ENCODE data around the gene GABBR2.
A peak's percentile ranks its signal among the peaks of the same experiment; 100 is the strongest.

GABBR2 gene

DNA sequence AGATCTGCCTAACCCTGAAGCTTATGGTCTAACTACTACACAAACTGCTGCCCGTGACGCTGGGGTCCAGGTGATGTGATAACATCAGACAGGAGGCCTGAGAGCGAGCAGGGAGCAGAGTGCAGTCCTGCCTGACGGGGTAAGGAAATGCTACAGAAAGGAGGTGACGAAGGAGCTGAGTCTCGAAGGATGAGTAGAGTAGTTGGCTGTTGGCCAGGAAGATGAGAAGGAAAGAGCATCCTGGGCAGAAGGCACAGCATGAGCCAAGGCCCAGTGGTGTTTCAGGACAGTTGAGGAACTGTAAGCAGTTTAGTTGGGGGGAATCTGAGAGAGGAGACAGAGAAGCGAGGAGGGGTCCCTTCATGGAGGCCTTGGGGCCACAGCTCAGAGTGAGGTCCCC lies 317.3 kb downstream of the GABBR2 start:
- H3K36me3 Mint-ChIP-seq (ENCODE audit: low read depth): no peaks in the 10 kb centered on the region
- peaks cover 11% of the 10 kb centered on the region for H3K4me1 Mint-ChIP-seq (ENCODE audit: low read depth)
- H3K9me3 Mint-ChIP-seq: no peaks in the 10 kb centered on the region
- DNase-seq: no peak
- H3K27me3 Mint-ChIP-seq: peaks cover 7% of the 10 kb centered on the region
- peak overlapping the region; percentile 15 for H3K27ac Mint-ChIP-seq
- no peak overlapping the region for H3K4me3 Mint-ChIP-seq

- Mint-ChIP-seq H3K9me3 (no peaks in the 10 kb centered on the region), H3K27me3 (no peaks in the 10 kb centered on the region), H3K36me3 (ENCODE audit: low read depth) (no peaks in the 10 kb centered on the region), H3K4me1 (ENCODE audit: low read depth) (no peaks in the 10 kb centered on the region), H3K27ac (no peak overlapping the region), H3K4me3 (no peak overlapping the region)
- no peak for DNase-seq
Measured at GRCh38 chr9:98385751-98386150, 323.0 kb downstream of the GABBR2 start.

DNA sequence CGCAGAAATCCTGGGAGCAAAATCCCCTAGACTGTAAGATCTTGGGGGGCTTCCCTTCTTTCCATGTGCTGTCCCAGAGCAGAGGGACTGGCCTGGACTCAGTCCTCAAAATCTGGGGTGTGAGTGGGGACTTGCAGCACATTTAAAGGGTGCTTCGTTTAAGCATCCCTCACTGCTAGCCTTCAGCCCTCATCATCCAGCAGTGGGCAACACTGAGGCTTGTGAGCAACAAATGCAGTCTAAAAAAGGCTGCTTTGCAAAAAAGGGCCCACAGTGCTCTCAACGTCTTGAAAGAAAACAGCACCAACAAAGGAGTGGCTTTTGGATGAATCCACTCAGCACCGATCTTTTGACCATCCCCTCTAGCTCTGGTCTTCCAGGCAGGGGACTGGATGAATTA lies 325.0 kb downstream of the GABBR2 start:
- Mint-ChIP-seq H3K4me1 (ENCODE audit: low read depth) (no peaks in the 10 kb centered on the region), H3K4me3 (no peak overlapping the region), H3K27me3 (no peaks in the 10 kb centered on the region), H3K27ac (no peak overlapping the region), H3K36me3 (ENCODE audit: low read depth) (no peaks in the 10 kb centered on the region), H3K9me3 (no peaks in the 10 kb centered on the region)
- no peak for DNase-seq

DNA sequence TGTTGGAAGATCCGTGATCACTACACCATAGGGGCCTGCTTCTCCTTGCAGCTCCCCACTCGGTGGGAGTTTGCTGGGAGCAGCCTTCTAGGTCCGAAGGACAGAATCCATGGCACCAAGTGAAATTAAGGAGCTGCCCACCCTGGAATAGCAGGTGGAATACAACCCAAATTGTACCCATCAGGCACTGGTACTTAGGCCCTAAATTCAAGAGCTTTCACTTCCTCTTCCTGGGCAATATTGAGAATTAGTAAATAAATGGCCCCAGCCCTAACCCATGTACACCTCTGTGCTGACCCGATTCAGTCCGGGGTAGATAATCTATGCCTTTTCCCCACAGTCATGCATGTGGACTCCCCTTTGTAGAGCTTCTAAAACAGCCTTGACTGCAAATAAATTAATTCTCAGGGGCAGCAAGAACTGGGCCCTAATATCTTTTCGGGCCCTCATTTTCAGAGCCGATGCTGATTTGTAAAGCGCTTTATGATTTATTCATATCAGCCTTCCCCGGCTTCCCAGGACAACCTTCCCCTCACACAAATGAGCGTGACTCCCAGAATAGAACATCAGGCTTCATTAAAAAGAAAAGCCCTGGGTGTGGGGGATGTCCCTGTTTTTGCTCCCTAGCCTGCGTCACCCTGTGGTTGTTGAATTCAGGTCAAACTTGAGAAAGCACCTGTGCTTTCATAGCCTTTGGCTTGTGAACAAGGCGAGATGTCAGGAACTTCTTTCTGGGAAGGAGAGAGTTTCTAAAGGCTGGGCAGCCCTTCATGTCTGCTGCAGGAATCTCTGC lies 327.2 kb downstream of the GABBR2 start:
- no peaks in the 10 kb centered on the region for H3K36me3 Mint-ChIP-seq (ENCODE audit: low read depth)
- H3K9me3 Mint-ChIP-seq: no peaks in the 10 kb centered on the region
- DNase-seq: no peak
- no peak overlapping the region for H3K27ac Mint-ChIP-seq
- no peaks in the 10 kb centered on the region for H3K4me1 Mint-ChIP-seq (ENCODE audit: low read depth)
- H3K27me3 Mint-ChIP-seq: no peaks in the 10 kb centered on the region
- H3K4me3 Mint-ChIP-seq: no peak overlapping the region

DNA sequence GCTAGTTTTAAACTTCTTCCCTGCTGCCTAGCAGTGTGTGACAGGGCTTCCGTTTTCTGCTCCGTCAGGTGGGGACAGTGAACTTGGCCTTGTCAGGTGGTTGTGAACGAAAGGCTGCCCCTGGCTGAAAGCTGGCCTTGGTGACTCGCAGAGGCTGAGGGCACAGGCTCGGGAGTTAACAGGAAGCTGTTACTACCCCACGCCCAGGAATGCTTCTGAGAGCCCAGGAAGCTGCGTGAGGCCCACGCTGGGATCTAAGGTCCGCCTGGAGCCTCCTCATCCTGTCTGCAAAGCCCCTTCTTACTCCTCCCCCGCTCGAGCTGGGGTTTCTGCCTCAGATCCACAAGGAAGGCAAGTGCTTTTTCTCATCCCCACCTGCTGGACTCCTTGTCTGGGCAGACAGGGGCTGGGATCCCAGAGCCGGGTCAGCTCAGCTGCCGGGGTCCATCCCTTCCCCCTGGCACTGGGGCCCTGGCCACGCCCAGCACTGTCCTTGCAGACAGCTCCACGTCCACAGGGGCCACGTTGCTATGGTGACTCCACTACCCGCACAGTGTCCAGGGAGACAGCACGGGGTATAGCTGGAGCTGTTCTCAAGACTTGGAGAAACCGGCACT lies 328.6 kb downstream of the GABBR2 start:
- Mint-ChIP-seq H3K27me3 (no peaks in the 10 kb centered on the region), H3K4me1 (ENCODE audit: low read depth) (no peaks in the 10 kb centered on the region), H3K36me3 (ENCODE audit: low read depth) (no peaks in the 10 kb centered on the region), H3K4me3 (no peak overlapping the region), H3K27ac (no peak overlapping the region), H3K9me3 (no peaks in the 10 kb centered on the region)
- DNase-seq: no peak

DNA sequence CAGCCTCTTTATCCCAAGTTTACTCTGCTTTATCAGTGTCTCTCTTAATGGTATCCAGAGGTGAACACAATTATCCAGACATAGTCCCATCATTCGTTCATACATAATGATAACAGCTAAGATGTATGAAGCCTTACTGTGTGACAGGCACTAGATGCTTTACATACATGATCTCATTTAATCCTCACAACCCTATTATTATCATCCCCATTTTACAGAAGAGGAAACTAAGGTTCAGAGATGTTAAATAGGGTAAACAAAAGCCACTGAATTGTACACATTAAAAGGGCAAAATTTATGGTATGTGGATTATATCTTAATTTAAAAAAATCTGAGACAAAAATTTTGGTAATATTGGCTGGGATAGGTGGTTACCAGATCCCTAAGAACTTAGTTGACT lies 329.2 kb downstream of the GABBR2 start:
- Mint-ChIP-seq H3K9me3 (no peaks in the 10 kb centered on the region), H3K4me3 (no peak overlapping the region), H3K4me1 (ENCODE audit: low read depth) (no peaks in the 10 kb centered on the region), H3K27ac (no peak overlapping the region), H3K36me3 (ENCODE audit: low read depth) (no peaks in the 10 kb centered on the region), H3K27me3 (no peaks in the 10 kb centered on the region)
- no peak for DNase-seq

DNA sequence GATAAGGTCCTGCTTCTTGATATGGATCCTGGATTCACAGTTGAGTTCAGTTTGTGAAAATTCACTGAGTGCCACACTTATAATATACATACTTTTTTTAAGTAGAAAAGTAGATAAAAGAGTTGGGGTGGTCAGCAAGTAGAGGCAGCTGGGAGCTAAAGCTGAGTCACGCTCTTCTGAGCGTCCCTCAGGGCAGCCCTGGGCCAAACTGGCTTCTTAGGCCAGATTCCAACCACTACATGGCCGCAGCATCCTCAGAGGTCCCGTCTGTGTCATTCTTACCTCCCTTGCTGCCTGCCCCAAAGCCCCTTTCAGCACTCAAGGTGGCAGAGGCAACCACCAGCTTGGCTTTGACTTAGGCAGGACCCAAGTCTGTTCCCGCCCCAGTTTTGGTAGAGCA lies 329.9 kb downstream of the GABBR2 start:
- no peak for DNase-seq
- H3K9me3 Mint-ChIP-seq: no peaks in the 10 kb centered on the region
- no peaks in the 10 kb centered on the region for H3K27me3 Mint-ChIP-seq
- no peak overlapping the region for H3K4me3 Mint-ChIP-seq
- H3K27ac Mint-ChIP-seq: no peak overlapping the region
- H3K4me1 Mint-ChIP-seq (ENCODE audit: low read depth): no peaks in the 10 kb centered on the region
- H3K36me3 Mint-ChIP-seq (ENCODE audit: low read depth): no peaks in the 10 kb centered on the region

GRCh38 chr9:98378206-98378780 lies 330.4 kb downstream of the GABBR2 start:
- no peak for DNase-seq
- H3K9me3 Mint-ChIP-seq: no peaks in the 10 kb centered on the region
- H3K4me1 Mint-ChIP-seq (ENCODE audit: low read depth): no peaks in the 10 kb centered on the region
- H3K27ac Mint-ChIP-seq: no peak overlapping the region
- H3K27me3 Mint-ChIP-seq: no peaks in the 10 kb centered on the region
- H3K4me3 Mint-ChIP-seq: no peak overlapping the region
- H3K36me3 Mint-ChIP-seq (ENCODE audit: low read depth): no peaks in the 10 kb centered on the region

- Mint-ChIP-seq H3K27me3 (no peaks in the 10 kb centered on the region), H3K4me3 (no peak overlapping the region), H3K9me3 (no peaks in the 10 kb centered on the region), H3K36me3 (ENCODE audit: low read depth) (no peaks in the 10 kb centered on the region), H3K4me1 (ENCODE audit: low read depth) (no peaks in the 10 kb centered on the region), H3K27ac (no peak overlapping the region)
- no peak for DNase-seq
Measured at GRCh38 chr9:98375138-98375726, 333.5 kb downstream of the GABBR2 start.

DNA sequence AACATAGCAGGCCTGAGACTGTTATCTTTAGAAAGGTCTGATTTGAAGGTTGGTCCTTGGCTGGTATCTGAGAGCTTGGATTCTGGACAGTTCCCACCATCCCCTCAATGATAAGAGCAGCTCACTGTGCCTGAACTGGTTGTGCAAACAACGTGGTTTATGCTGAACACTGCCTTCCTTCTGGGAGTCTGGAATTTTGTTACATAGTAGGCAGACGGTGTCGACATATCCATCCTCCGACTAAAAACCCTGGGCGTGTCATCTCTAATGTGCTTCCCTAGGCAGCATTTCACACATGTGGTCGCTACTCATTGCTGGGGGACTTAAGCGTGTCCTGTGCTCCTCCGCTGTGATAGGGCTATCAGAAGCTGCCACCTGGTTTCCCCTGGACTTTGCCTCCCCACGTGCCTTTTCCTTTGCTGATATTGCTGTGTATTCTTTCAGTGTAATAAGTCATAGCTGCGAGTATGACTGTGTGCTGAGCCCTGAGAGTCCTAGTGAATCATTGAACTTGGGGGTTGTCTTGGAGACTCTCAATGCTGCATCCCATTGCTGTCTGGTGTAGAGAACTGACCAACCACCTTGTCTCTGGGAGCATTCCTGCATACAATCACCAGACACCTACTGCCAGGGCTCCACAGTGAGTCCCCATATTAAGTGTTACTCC lies 334.2 kb downstream of the GABBR2 start:
- no peaks in the 10 kb centered on the region for H3K4me1 Mint-ChIP-seq (ENCODE audit: low read depth)
- H3K36me3 Mint-ChIP-seq (ENCODE audit: low read depth): no peaks in the 10 kb centered on the region
- no peaks in the 10 kb centered on the region for H3K9me3 Mint-ChIP-seq
- H3K4me3 Mint-ChIP-seq: no peak overlapping the region
- no peak for DNase-seq
- no peak overlapping the region for H3K27ac Mint-ChIP-seq
- H3K27me3 Mint-ChIP-seq: no peaks in the 10 kb centered on the region

DNA sequence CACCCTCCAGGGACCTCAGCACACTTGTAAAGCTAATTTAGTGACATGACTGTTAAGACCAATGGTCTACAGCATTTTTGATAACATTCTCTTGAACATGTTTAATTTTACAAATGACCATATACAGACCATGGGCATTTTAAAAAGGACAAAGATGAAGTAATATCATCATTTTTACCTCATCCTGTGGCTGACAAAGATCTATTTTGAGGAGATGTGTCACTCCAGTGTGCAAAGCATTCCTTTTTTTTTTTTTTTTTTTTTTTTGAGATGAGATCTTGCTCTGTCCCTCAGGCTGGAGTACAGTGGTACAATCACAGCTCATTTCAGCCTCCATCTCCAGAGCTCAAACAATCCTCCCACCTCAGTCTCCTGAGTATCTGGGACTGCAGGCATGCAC lies 335.1 kb downstream of the GABBR2 start:
- no peak overlapping the region for H3K4me3 Mint-ChIP-seq
- H3K4me1 Mint-ChIP-seq (ENCODE audit: low read depth): no peaks in the 10 kb centered on the region
- no peaks in the 10 kb centered on the region for H3K27me3 Mint-ChIP-seq
- no peaks in the 10 kb centered on the region for H3K36me3 Mint-ChIP-seq (ENCODE audit: low read depth)
- H3K9me3 Mint-ChIP-seq: no peaks in the 10 kb centered on the region
- H3K27ac Mint-ChIP-seq: no peak overlapping the region
- DNase-seq: no peak

DNA sequence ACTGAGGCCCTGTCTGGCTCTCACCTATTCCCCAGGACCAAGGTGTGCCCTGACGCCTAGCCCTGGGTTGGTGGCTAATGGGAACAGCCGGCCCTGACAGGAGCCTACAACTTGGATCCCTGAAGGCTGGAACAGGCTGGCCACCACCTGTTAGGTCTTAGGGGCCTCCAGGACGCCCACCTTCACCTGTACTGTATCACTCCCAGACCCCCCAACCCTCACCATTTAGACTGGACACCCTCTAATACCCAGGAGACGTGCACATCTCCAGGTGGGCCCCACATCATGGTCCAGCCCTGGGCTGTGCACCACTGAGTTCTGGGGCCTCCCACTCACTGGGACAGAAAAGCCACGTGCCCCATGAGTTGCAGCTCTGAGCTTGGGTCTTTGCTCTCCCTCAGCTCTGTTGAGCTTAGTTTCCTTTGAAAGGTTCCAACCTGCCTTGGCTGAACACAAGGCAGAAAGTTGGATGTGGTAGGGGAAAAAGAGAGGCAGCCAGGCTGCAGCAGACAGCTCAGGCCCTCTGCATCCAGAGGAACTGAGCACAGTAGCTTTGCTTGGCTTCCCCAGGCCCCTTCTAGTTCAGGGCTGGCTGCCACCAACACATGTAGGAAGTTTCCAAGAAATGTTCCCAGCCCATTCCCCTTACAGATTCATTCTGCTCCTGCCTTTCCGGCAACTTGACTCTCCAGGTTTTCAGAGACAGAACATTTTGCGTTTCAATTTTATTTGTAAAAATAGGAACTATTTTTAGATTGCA lies 336.5 kb downstream of the GABBR2 start:
- peaks cover 6% of the 10 kb centered on the region for H3K27me3 Mint-ChIP-seq
- no peaks in the 10 kb centered on the region for H3K36me3 Mint-ChIP-seq (ENCODE audit: low read depth)
- DNase-seq: no peak
- no peaks in the 10 kb centered on the region for H3K4me1 Mint-ChIP-seq (ENCODE audit: low read depth)
- no peak overlapping the region for H3K4me3 Mint-ChIP-seq
- H3K27ac Mint-ChIP-seq: no peak overlapping the region
- H3K9me3 Mint-ChIP-seq: peaks cover 1% of the 10 kb centered on the region

- Mint-ChIP-seq H3K27ac (no peak overlapping the region), H3K9me3 (peaks cover 9% of the 10 kb centered on the region), H3K4me3 (no peak overlapping the region)
Measured at GRCh38 chr9:98370976-98371315, 337.8 kb downstream of the GABBR2 start.

GRCh38 chr9:98370300-98370975 lies 338.3 kb downstream of the GABBR2 start:
- DNase-seq: no peak
- H3K27me3 Mint-ChIP-seq: peaks cover 13% of the 10 kb centered on the region
- no peak overlapping the region for H3K27ac Mint-ChIP-seq
- no peaks in the 10 kb centered on the region for H3K4me1 Mint-ChIP-seq (ENCODE audit: low read depth)
- H3K9me3 Mint-ChIP-seq: peaks cover 14% of the 10 kb centered on the region
- H3K36me3 Mint-ChIP-seq (ENCODE audit: low read depth): no peaks in the 10 kb centered on the region
- no peak overlapping the region for H3K4me3 Mint-ChIP-seq

More at GRCh38 chr9:98370976-98371315, 337.8 kb downstream of the GABBR2 start:
- H3K27me3 Mint-ChIP-seq: peaks cover 13% of the 10 kb centered on the region
- no peak for DNase-seq
- no peaks in the 10 kb centered on the region for H3K4me1 Mint-ChIP-seq (ENCODE audit: low read depth)
- H3K36me3 Mint-ChIP-seq (ENCODE audit: low read depth): no peaks in the 10 kb centered on the region

Data from activated T-cell treated with anti-CD3 and anti-CD28 coated beads, Interleukin-2, amount 50 U/mL, for 24 hours (primary cell).